T-helper 17 cell (primary cell): ENCODE data around the gene TPO. TPM values are rescaled to one million over a fixed set of nuclear protein-coding genes. Genes with fewer than 3 reads are reported as not detected.
"Not testable (repeated sequence)": the region's sequence is repeated elsewhere in the genome, so short reads cannot be mapped to it uniquely, and the experiment has no call there.

Experiments
- ATAC-seq: fragments of 150-1000 bp; cut with Tn5 transposase; 2 replicates; pipeline ENCODE4 v1.10.0; 2021; ENCODE audit warnings: mild to moderate bottlenecking, moderate library complexity
- DNase-seq, 3 donors: peaks; one replicate each; pipeline versions ENCODE4 v3.0.0 to v3.0.0-alpha.2; 2020 to 2021
- H3K9me3 ChIP-seq: one replicate; pipeline ENCODE4 v1.7.0; 2013; ENCODE audit warnings: low read length, mild to moderate bottlenecking; ENCODE audit not compliant: control insufficient read depth, poor library complexity, severe bottlenecking
- H3K27ac Mint-ChIP-seq: one replicate; pipeline ENCODE4 v1.8.0; 2022; ENCODE audit warnings: mild to moderate bottlenecking, moderate library complexity, mixed read lengths
- H3K27me3 Mint-ChIP-seq: one replicate; pipeline ENCODE4 v1.8.0; 2022; ENCODE audit warnings: mixed read lengths
- H3K36me3 Mint-ChIP-seq: one replicate; pipeline ENCODE4 v1.8.0; 2022; ENCODE audit warnings: low read depth, mixed read lengths
- H3K4me1 Mint-ChIP-seq: one replicate; pipeline ENCODE4 v1.8.0; 2022; ENCODE audit warnings: mild to moderate bottlenecking, mixed read lengths
- H3K4me3 Mint-ChIP-seq: one replicate; pipeline ENCODE4 v1.8.0; 2022; ENCODE audit warnings: mild to moderate bottlenecking, moderate library complexity, mixed read lengths
- total RNA-seq, 4 donors: library from RNA in 2 of 4; stranded (reverse) in 2 of 4; gene quantifications; one replicate each; pipeline ENCODE4 v1.2.3 and lab custom pipeline; 2022 to 2026

TPO gene
- total RNA-seq, 2 donors from 2014 or later: 0.44 to 2.4 TPM

GRCh38 chr2:1414901-1415300 lies 1.6 kb downstream of the TPO start:
- not testable (repeated sequence) for H3K27ac Mint-ChIP-seq, ATAC-seq, H3K4me3 Mint-ChIP-seq, H3K9me3 ChIP-seq, H3K4me1 Mint-ChIP-seq, H3K27me3 Mint-ChIP-seq, H3K36me3 Mint-ChIP-seq, DNase-seq

GRCh38 chr2:1415501-1415900 lies 2.2 kb downstream of the TPO start:
- ATAC-seq: no peak
- Mint-ChIP-seq H3K27me3 (peaks cover 7% of the 10 kb centered on the region), H3K27ac (no peak overlapping the region), H3K36me3 (peaks cover 3% of the 10 kb centered on the region), H3K4me1 (no peaks in the 10 kb centered on the region), H3K4me3 (no peak overlapping the region)
- DNase-seq: no peak
- no peaks in the 10 kb centered on the region for H3K9me3 ChIP-seq

- Mint-ChIP-seq H3K4me1 (peaks cover 3% of the 10 kb centered on the region), H3K27me3 (no peaks in the 10 kb centered on the region), H3K36me3 (no peaks in the 10 kb centered on the region), H3K27ac (no peak overlapping the region), H3K4me3 (no peak overlapping the region)
- no peak for ATAC-seq
- no peaks in the 10 kb centered on the region for H3K9me3 ChIP-seq
- no peak for DNase-seq
These were observed 5.3 kb downstream of the TPO start for GRCh38 chr2:1418566-1418965.

DNA sequence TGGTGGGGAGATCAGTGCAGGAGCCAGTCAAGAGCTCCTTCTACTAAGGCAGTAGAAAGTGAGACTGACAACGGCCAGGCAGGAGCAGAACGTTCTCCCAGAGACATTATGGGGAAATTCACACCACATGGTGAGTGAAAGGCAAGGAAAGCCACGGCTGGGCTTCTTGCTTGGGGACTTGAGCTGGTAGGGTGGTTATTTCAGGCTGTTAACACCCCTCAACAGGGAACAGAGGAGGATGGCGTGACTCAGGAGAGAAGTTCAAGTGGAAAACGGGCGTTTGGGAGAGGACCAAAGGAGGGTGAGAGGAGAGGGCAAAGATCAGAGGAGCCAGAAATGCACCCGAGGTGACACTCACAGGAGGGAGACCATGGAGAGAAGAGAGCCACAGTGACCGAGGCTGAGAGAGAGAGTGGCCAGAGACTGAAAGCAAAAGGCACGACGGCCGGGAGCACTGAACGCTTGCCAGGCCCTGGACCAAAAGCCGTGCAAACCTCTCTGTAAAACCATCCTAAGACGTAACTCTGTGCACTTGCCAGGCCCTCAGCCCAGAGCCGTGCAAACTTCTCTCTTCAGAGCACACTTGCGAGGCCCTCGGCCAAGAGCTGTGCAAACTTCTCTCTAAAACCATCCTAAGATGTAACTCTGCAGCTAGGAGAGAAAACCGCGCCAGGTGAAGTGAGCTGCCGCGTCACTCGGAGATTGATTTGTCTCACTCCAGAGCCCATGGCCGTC lies 7.7 kb downstream of the TPO start:
- ATAC-seq (no peak), DNase-seq (no peak)
- Mint-ChIP-seq H3K4me1 (peaks cover 3% of the 10 kb centered on the region), H3K27ac (no peak overlapping the region), H3K4me3 (no peak overlapping the region), H3K27me3 (peaks cover 18% of the 10 kb centered on the region), H3K36me3 (no peaks in the 10 kb centered on the region)
- H3K9me3 ChIP-seq: no peaks in the 10 kb centered on the region

GRCh38 chr2:1421731-1422130 lies 8.5 kb downstream of the TPO start:
- Mint-ChIP-seq H3K27ac (no peak overlapping the region), H3K4me3 (no peak overlapping the region), H3K4me1 (peaks cover 3% of the 10 kb centered on the region), H3K27me3 (peaks cover 18% of the 10 kb centered on the region), H3K36me3 (no peaks in the 10 kb centered on the region)
- DNase-seq: no peak
- no peaks in the 10 kb centered on the region for H3K9me3 ChIP-seq
- ATAC-seq: no peak

DNA sequence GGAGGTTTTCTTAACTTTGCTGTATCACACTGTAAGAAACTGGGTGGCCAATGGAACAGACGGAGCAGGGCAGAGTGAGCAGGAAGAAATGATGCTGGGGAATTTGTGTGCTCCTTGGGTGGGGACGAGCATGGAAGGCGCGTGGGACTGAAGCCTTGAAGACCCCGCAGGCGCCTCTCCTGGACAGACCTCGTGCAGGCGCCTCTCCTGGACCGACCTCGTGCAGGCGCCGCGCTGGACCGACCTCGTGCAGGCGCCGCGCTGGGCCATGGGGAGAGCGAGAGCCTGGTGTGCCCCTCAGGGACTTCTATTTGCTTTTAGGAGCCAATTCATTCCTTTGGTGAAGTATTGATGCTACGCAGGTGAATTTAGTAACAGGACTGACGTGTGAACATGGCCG lies 8.9 kb downstream of the TPO start:
- ATAC-seq (no peak), DNase-seq (no peak)
- H3K4me3 Mint-ChIP-seq: no peak overlapping the region
- H3K27ac Mint-ChIP-seq: no peak overlapping the region
- H3K9me3 ChIP-seq: no peaks in the 10 kb centered on the region
- no peaks in the 10 kb centered on the region for H3K36me3 Mint-ChIP-seq
- peaks cover 18% of the 10 kb centered on the region for H3K27me3 Mint-ChIP-seq
- H3K4me1 Mint-ChIP-seq: peaks cover 3% of the 10 kb centered on the region

DNA sequence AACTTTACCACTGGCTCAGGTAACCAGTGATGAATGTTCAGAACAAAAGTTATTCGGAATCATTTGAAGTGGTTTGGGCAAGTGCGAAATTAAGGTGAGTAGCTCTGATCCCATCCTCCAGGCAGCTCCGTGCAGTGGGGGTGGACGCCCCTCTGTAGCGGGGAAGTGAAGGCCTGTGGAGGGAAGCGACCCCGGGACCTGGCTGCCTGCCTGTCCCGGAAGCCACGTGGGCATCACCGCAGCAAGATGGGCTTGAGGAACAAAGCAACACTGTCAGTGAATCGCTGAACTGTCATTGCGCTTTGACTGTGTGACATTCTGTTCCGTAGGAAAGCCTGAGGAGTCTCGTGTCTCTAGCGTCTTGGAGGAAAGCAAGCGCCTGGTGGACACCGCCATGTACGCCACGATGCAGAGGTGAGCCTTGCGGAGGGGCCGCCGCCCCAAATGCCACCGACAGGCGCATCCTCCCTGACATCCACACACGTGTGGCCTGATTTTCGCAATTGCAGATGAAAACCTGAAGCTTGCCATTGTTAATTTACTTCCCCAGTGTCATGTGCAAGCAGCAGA lies 9.5 kb downstream of the TPO start:
- Mint-ChIP-seq H3K27me3 (peaks cover 18% of the 10 kb centered on the region), H3K4me3 (no peak overlapping the region), H3K4me1 (peaks cover 3% of the 10 kb centered on the region), H3K36me3 (no peaks in the 10 kb centered on the region), H3K27ac (no peak overlapping the region)
- H3K9me3 ChIP-seq: no peaks in the 10 kb centered on the region
- no peak for ATAC-seq
- no peak for DNase-seq

DNA sequence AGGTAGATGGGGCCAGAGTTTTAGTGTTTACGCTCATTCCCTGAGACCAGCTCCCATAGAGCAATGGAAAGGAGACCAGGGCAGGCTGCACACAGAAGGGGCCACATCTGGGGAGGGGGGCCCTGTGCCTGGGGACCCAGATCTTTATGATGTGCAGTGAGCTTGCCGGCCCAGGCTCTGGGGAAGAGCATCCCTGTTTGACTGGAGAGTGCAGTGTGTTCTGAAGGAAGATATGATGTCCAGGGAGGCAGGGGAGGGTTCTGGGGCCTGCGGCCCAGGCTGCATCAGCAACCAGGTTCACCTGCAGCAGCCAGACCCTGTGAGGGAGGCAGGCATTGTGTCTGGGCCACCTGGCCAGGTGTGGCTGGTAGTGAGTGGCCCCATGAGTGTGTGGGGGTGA lies 13.8 kb downstream of the TPO start:
- Mint-ChIP-seq H3K4me3 (no peak overlapping the region), H3K4me1 (no peaks in the 10 kb centered on the region), H3K27me3 (peaks cover 18% of the 10 kb centered on the region), H3K27ac (no peak overlapping the region), H3K36me3 (no peaks in the 10 kb centered on the region)
- ATAC-seq (no peak), DNase-seq (no peak)
- H3K9me3 ChIP-seq: no peaks in the 10 kb centered on the region

DNA sequence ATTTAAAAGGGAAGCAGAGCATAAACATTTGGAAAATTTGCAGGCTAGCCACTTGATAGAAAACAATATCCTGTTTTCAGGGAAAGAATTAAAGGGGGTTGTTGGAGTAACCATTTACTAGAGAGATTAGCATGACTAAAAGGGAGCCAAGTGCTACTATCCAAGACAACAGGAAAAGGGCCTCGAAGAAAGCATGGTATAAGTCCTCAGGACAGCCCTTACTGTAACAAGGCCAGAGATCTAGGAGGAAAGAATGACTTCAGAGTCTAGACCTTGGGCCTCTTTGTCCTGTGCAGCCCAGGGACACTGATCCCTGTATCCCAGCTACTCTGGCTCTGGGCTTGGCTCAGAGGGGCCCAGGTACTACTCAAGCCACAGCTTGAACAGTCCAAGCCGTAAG lies 16.6 kb downstream of the TPO start:
- no peak overlapping the region for H3K4me3 Mint-ChIP-seq

GRCh38 chr2:1430491-1430890 lies 17.2 kb downstream of the TPO start:
- no peak overlapping the region for H3K4me3 Mint-ChIP-seq
- H3K9me3 ChIP-seq: no peaks in the 10 kb centered on the region
- H3K4me1 Mint-ChIP-seq: no peaks in the 10 kb centered on the region
- DNase-seq (no peak), ATAC-seq (no peak)
- no peaks in the 10 kb centered on the region for H3K27me3 Mint-ChIP-seq
- H3K36me3 Mint-ChIP-seq: no peaks in the 10 kb centered on the region
- H3K27ac Mint-ChIP-seq: no peak overlapping the region

More for the DNA sequence above, 16.6 kb downstream of the TPO start:
- DNase-seq: no peak
- no peaks in the 10 kb centered on the region for H3K4me1 Mint-ChIP-seq
- H3K36me3 Mint-ChIP-seq: no peaks in the 10 kb centered on the region
- H3K9me3 ChIP-seq: no peaks in the 10 kb centered on the region
- peaks cover 6% of the 10 kb centered on the region for H3K27me3 Mint-ChIP-seq
- no peak overlapping the region for H3K27ac Mint-ChIP-seq
- no peak for ATAC-seq

DNA sequence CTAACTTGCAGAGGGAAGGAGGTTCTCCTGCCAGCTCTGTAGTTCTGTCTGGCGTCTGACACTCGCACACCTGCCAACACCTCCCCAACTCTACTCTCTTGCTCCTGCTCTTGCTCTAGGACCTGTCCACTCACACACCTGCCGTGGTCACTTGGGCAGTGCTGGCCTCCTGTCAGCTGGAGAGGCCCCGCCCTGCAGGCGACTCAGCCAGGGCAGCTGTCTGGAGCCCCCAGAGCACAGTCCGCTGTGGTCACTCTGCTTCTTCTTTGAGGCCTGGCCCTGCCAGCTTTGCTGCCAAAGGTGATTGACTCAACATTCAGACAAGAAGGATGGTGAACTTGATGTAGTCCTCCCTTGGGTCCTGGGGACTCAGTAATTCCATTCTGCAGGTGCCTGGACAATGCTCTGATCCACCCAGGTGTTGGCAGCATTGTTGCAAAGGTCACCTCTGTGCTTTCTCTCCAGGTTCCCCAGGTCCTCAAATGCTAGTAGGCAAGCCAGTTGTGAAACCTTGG lies 18.7 kb downstream of the TPO start:
- H3K4me1 Mint-ChIP-seq: no peaks in the 10 kb centered on the region
- no peak for DNase-seq
- H3K4me3 Mint-ChIP-seq: no peak overlapping the region
- H3K27me3 Mint-ChIP-seq: no peaks in the 10 kb centered on the region
- H3K27ac Mint-ChIP-seq: no peak overlapping the region
- ATAC-seq: no peak
- no peaks in the 10 kb centered on the region for H3K36me3 Mint-ChIP-seq
- H3K9me3 ChIP-seq: no peaks in the 10 kb centered on the region

- DNase-seq (no peak), ATAC-seq (no peak)
- H3K4me3 Mint-ChIP-seq: no peak overlapping the region
- H3K9me3 ChIP-seq: no peaks in the 10 kb centered on the region
- H3K27me3 Mint-ChIP-seq: no peaks in the 10 kb centered on the region
- H3K27ac Mint-ChIP-seq: no peak overlapping the region
- H3K36me3 Mint-ChIP-seq: no peaks in the 10 kb centered on the region
- H3K4me1 Mint-ChIP-seq: no peaks in the 10 kb centered on the region
These were observed 19.5 kb downstream of the TPO start for GRCh38 chr2:1432726-1433125.

DNA sequence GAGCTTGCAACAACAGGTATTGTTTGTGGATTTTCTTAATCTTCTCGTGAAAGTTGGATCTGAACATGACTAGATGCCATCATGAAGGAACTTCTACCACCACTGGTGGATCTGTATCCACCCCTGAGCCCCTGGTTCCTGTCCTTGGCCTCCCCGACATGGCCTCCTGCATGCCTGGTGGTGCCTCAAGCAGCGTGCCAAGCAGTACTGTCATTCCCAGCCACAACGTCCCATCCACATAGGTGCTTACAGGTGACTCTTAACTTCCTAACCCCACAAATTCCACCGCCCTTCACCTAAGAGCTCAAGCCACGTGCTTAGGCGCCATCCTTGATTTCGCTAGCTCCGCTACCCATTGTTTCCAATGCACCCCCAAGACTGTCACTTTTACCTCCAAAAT lies 23.1 kb downstream of the TPO start:
- Mint-ChIP-seq H3K27ac (no peak overlapping the region), H3K27me3 (no peaks in the 10 kb centered on the region), H3K36me3 (no peaks in the 10 kb centered on the region), H3K4me1 (peaks cover 13% of the 10 kb centered on the region), H3K4me3 (no peak overlapping the region)
- ATAC-seq: no peak
- no peaks in the 10 kb centered on the region for H3K9me3 ChIP-seq
- no peak for DNase-seq

DNA sequence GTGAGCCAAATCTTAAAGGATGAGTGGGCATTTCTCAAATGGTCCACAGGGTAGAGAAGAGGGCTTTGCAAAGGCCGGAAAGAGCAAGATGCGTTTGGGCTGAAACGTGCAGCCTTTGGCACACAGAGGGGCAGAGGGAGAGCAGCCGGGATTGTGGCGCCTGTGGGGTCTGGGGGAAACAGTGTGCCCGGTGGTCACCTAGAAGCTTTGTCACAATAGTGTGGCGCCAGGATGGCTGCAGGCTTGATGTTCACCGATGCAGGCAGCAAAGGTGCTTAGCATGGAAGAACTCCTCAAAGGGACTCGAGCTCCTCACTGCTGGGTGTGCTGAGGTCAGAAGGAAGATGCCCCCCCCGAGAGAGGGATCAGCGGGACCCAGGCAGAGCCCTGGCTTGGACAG lies 23.8 kb downstream of the TPO start:
- ATAC-seq (no peak), DNase-seq (no peak)
- Mint-ChIP-seq H3K4me3 (no peak overlapping the region), H3K27ac (no peak overlapping the region), H3K36me3 (no peaks in the 10 kb centered on the region), H3K27me3 (no peaks in the 10 kb centered on the region), H3K4me1 (peaks cover 13% of the 10 kb centered on the region)
- no peaks in the 10 kb centered on the region for H3K9me3 ChIP-seq
